H1 (cell line): ENCODE measurements around the gene NDUFA12. TPM values are rescaled to one million over a fixed set of nuclear protein-coding genes. Genes with fewer than 3 reads are reported as not detected.

Source experiments
- CTCF ChIA-PET: fragments of 300-600 bp; sonication (Branson Sonifier 250); formaldehyde crosslinking; loops from one replicate; lab custom pipeline; 2021; ENCODE audit not compliant: partially characterized antibody; lab: Charles Lee
- POLR2A ChIA-PET: fragments of 300-600 bp; sonication (Branson Sonifier 250); formaldehyde crosslinking; loops from one replicate; lab custom pipeline; 2021; ENCODE audit warnings: inconsistent platforms; ENCODE audit not compliant: partially characterized antibody; lab: Charles Lee
- DNase-seq, 2 experiments: peaks; one replicate each; pipeline versions ENCODE4 v3.0.0 to v3.0.0-alpha.2; 2010 to 2022; ENCODE audit warnings: low spot score in 2 of 2, low read depth in 1 of 2, mixed read lengths in 1 of 2
- FAIRE-seq: peaks from 2 replicates; lab custom pipeline; 2011; peaks lifted over from hg19 to GRCh38; lab: Jason Lieb, UNC
- H2AFZ ChIP-seq: 2 replicates; pipeline ENCODE4 v1.8.1; 2012; ENCODE audit warnings: low read length, inconsistent platforms
- H2AK5ac ChIP-seq: 2 replicates; pipeline ENCODE4 v1.6.1; 2013; ENCODE audit warnings: low read depth, low read length
- H2BK120ac ChIP-seq: replicated peaks from 2 replicates; pipeline ENCODE3; 2013; ENCODE audit warnings: low read depth, low read length, inconsistent platforms
- H2BK12ac ChIP-seq: 2 replicates; pipeline ENCODE4 v1.6.1; 2013; ENCODE audit warnings: low read depth, low read length
- H2BK15ac ChIP-seq: 2 replicates; pipeline ENCODE4 v1.6.1; 2013; ENCODE audit warnings: low read length
- H2BK20ac ChIP-seq: 2 replicates; pipeline ENCODE4 v1.6.1; 2013; ENCODE audit warnings: low read length
- H2BK5ac ChIP-seq: 2 replicates; pipeline ENCODE4 v1.6.1; 2013; ENCODE audit warnings: low read depth, low read length
- H3K14ac ChIP-seq: 2 replicates; pipeline ENCODE4 v1.6.1; 2013; ENCODE audit warnings: inconsistent platforms; ENCODE audit not compliant: insufficient read length
- H3K18ac ChIP-seq: 2 replicates; pipeline ENCODE4 v1.6.1; 2013; ENCODE audit warnings: low read length; ENCODE audit errors: extremely low read depth
- H3K23ac ChIP-seq: 2 replicates; pipeline ENCODE4 v1.6.1; 2013; ENCODE audit warnings: inconsistent platforms; ENCODE audit not compliant: insufficient read length
- H3K23me2 ChIP-seq: 2 replicates; pipeline ENCODE4 v1.6.1; 2013; ENCODE audit warnings: low read depth, low read length
- H3K27ac ChIP-seq: 2 replicates; pipeline ENCODE4 v1.6.1; 2011; ENCODE audit warnings: low read depth, low read length, inconsistent platforms
- H3K27me3 ChIP-seq, 4 experiments: replicated peaks in 1 of 4; 1 replicate in 1 of 4; 2 replicates in 3 of 4; pipeline versions ENCODE4 v1.6.1 to v1.8.1; 2011 to 2013; ENCODE audit warnings: low read length in 3 of 4, mild to moderate bottlenecking in 3 of 4, inconsistent platforms in 2 of 4, mixed read lengths in 2 of 4, moderate library complexity in 1 of 4; ENCODE audit not compliant: control insufficient read depth in 3 of 4, insufficient read depth in 3 of 4; ENCODE audit errors: extremely low read depth in 1 of 4
- H3K36me3 ChIP-seq, 4 experiments: 2 replicates each; pipeline versions ENCODE4 v1.6.1 to v1.8.1; 2011 to 2013; ENCODE audit warnings: mild to moderate bottlenecking in 4 of 4, low read length in 3 of 4, moderate library complexity in 2 of 4, control low read depth in 1 of 4, inconsistent platforms in 1 of 4; ENCODE audit not compliant: insufficient read depth in 4 of 4, control insufficient read depth in 2 of 4
- H3K4ac ChIP-seq: replicated peaks from 2 replicates; pipeline ENCODE3; 2013; ENCODE audit warnings: low read length, low read depth, mixed read lengths, inconsistent platforms; ENCODE audit not compliant: insufficient read length
- H3K4me1 ChIP-seq, 4 experiments: replicated peaks in 1 of 4; 1 replicate in 1 of 4; 2 replicates in 3 of 4; pipeline versions ENCODE4 v1.6.1 to v1.8.1; 2011 to 2013; ENCODE audit warnings: low read length in 3 of 4, inconsistent platforms in 2 of 4, mixed read lengths in 1 of 4; ENCODE audit not compliant: insufficient read depth in 4 of 4, control insufficient read depth in 3 of 4
- H3K4me2 ChIP-seq, 2 experiments: 2 replicates each; pipeline versions ENCODE4 v1.6.1 to v1.8.1; 2011 to 2013; ENCODE audit warnings: low read depth in 2 of 2, low read length in 2 of 2, control low read depth in 1 of 2, inconsistent platforms in 1 of 2, mild to moderate bottlenecking in 1 of 2; ENCODE audit not compliant: insufficient read depth in 1 of 2
- H3K4me3 ChIP-seq, 4 experiments: fragments of 200-600, 300-600 bp in 1 of 4; sonication (generic), shearing (Covaris generic), sonication (Bioruptor Twin) in 1 of 4; 2 replicates each; pipeline versions ENCODE4 v1.5.1 to v1.8.1; 2011 to 2016; ENCODE audit warnings: low read length in 4 of 4, low read depth in 3 of 4, control low read depth in 2 of 4, inconsistent platforms in 2 of 4, mild to moderate bottlenecking in 2 of 4, mixed read lengths in 1 of 4, moderate library complexity in 1 of 4; ENCODE audit not compliant: insufficient read depth in 2 of 4; ENCODE audit errors: extremely low read depth in 1 of 4
- H3K56ac ChIP-seq: replicated peaks from 2 replicates; pipeline ENCODE3; 2013; ENCODE audit warnings: low read depth, mild to moderate bottlenecking, mixed read lengths, low read length, inconsistent platforms; ENCODE audit not compliant: insufficient read length
- H3K79me1 ChIP-seq: 2 replicates; pipeline ENCODE4 v1.6.1; 2013; ENCODE audit warnings: low read depth, low read length, control low read depth
- H3K79me2 ChIP-seq, 2 experiments: 2 replicates each; pipeline versions ENCODE4 v1.6.1 to v1.8.1; 2012 to 2013; ENCODE audit warnings: low read length in 2 of 2, mild to moderate bottlenecking in 2 of 2, inconsistent platforms in 1 of 2; ENCODE audit not compliant: insufficient read depth in 2 of 2, control insufficient read depth in 1 of 2
- H3K9ac ChIP-seq, 4 experiments: replicated peaks in 1 of 4; 1 replicate in 1 of 4; 2 replicates in 3 of 4; pipeline versions ENCODE4 v1.6.1 to v1.8.1; 2011 to 2013; ENCODE audit warnings: low read depth in 3 of 4, low read length in 3 of 4, control low read depth in 2 of 4, mild to moderate bottlenecking in 2 of 4, moderate library complexity in 2 of 4, inconsistent platforms in 1 of 4; ENCODE audit errors: extremely low read depth in 1 of 4
- H3K9me3 ChIP-seq, 2 experiments: 2 replicates each; pipeline versions ENCODE4 v1.6.1 to v1.8.1; 2012 to 2013; ENCODE audit warnings: mild to moderate bottlenecking in 2 of 2, moderate library complexity in 2 of 2, control low read depth in 1 of 2, inconsistent platforms in 1 of 2, low read depth in 1 of 2, low read length in 1 of 2, mixed read lengths in 1 of 2; ENCODE audit not compliant: insufficient read depth in 2 of 2
- H4K20me1 ChIP-seq, 2 experiments: replicated peaks in 1 of 2; 2 replicates each; pipeline versions ENCODE3 to v1.8.1; 2011 to 2013; ENCODE audit warnings: inconsistent platforms in 2 of 2, low read length in 2 of 2, mild to moderate bottlenecking in 1 of 2; ENCODE audit not compliant: insufficient read depth in 2 of 2, control insufficient read depth in 1 of 2
- H4K5ac ChIP-seq: 2 replicates; pipeline ENCODE4 v1.6.1; 2013; ENCODE audit warnings: low read length, low read depth, mixed read lengths, inconsistent platforms; ENCODE audit not compliant: insufficient read length
- H4K8ac ChIP-seq: 2 replicates; pipeline ENCODE4 v1.8.0; 2013; ENCODE audit warnings: mild to moderate bottlenecking, moderate library complexity, low read length, inconsistent platforms; ENCODE audit not compliant: insufficient read depth; ENCODE audit errors: extremely low read depth
- H4K91ac ChIP-seq: replicated peaks from 2 replicates; pipeline ENCODE3; 2013; ENCODE audit warnings: low read length, mixed read lengths, inconsistent platforms; ENCODE audit not compliant: insufficient read length
- CBX8 ChIP-seq: fragments of 300-800, 300-1000 bp; sonication (generic); IDR thresholded peaks from 2 replicates; pipeline ENCODE4 v1.7.1; 2016; ENCODE audit warnings: low read depth, low read length, borderline replicate concordance
- CTCF ChIP-seq, 3 experiments: IDR thresholded peaks; 1 replicate in 2 of 3; 2 replicates in 1 of 3; pipeline versions ENCODE4 v1.5.1 to v1.6.1; 2011; ENCODE audit warnings: low read length in 3 of 3, mild to moderate bottlenecking in 3 of 3, inconsistent platforms in 2 of 3, low read depth in 1 of 3, moderate library complexity in 1 of 3; ENCODE audit not compliant: insufficient read depth in 1 of 3; ENCODE audit errors: control extremely low read depth in 1 of 3
- GTF2F1 ChIP-seq: IDR thresholded peaks from 2 replicates; pipeline ENCODE4 v1.6.1; 2012; ENCODE audit warnings: low read depth, low read length, improper control_type of control experiment, borderline replicate concordance
- KDM5A ChIP-seq: fragments of 200-600 bp; IDR thresholded peaks from 2 replicates; pipeline ENCODE4 v1.7.1; 2012; ENCODE audit warnings: mild to moderate bottlenecking, low read length, inconsistent platforms, mixed read lengths
- NANOG ChIP-seq: IDR thresholded peaks from 2 replicates; pipeline ENCODE4 v1.6.1; 2011; ENCODE audit warnings: low read length, low read depth, mild to moderate bottlenecking, inconsistent platforms; ENCODE audit not compliant: insufficient read depth, poor library complexity, severe bottlenecking
- POLR2A ChIP-seq, 2 experiments: IDR thresholded peaks; 1 replicate in 1 of 2; 2 replicates in 1 of 2; pipeline ENCODE4 v1.6.1; 2011; ENCODE audit warnings: low read depth in 2 of 2, low read length in 2 of 2, mild to moderate bottlenecking in 2 of 2; ENCODE audit errors: control extremely low read depth in 1 of 2
- RBBP5 ChIP-seq: IDR thresholded peaks from 2 replicates; pipeline ENCODE4 v1.7.1; 2012; ENCODE audit warnings: low read depth, mild to moderate bottlenecking, inconsistent platforms, low read length, moderate library complexity, borderline replicate concordance
- RNF2 ChIP-seq: fragments of 200-900, 300-1000 bp; sonication (generic); IDR thresholded peaks from 2 replicates; pipeline ENCODE4 v1.7.1; 2016; ENCODE audit warnings: borderline replicate concordance, low read depth, mild to moderate bottlenecking, antibody characterized with exemption, low read length; ENCODE audit not compliant: poor library complexity, severe bottlenecking; ENCODE audit errors: missing control alignments
- SAP30 ChIP-seq: fragments of 300-600 bp; sonication (generic); IDR thresholded peaks from 2 replicates; pipeline ENCODE4 v1.7.1; 2012; ENCODE audit warnings: low read length, moderate library complexity, mild to moderate bottlenecking, inconsistent platforms; ENCODE audit not compliant: insufficient read depth, insufficient replicate concordance
- polyA plus RNA-seq, 7 experiments: library from polyadenylated mRNA; depleted of rRNA in 3 of 7; stranded (reverse) in 5 of 7; unstranded in 2 of 7; fragments of >200 nt in 5 of 7; fragments of 200-250 nt in 2 of 7; gene quantifications; 1 replicate in 5 of 7; 2 replicates in 1 of 7; 4 replicates in 1 of 7; pipeline versions ENCODE4 v1.2.1 to v1.2.3, GENCODE V29; 2011 to 2013; ENCODE audit warnings: missing spikeins in 2 of 7, mixed read lengths in 2 of 7
- total RNA-seq: library from RNA; stranded (reverse); fragmentation: NEBNext Ultra II Directional; extraction: Animal tissue kit (Norgen Biotek cat#: 25700); gene quantifications from 2 replicates; pipeline ENCODE4 v1.2.1, GENCODE V29; 2021

The NDUFA12 gene
- total and polyA plus RNA-seq, 2 of the 8 experiments (the other 6 are each of a cell fraction or from before 2014, with no cell fraction given): 98.1 to 157 TPM

DNA sequence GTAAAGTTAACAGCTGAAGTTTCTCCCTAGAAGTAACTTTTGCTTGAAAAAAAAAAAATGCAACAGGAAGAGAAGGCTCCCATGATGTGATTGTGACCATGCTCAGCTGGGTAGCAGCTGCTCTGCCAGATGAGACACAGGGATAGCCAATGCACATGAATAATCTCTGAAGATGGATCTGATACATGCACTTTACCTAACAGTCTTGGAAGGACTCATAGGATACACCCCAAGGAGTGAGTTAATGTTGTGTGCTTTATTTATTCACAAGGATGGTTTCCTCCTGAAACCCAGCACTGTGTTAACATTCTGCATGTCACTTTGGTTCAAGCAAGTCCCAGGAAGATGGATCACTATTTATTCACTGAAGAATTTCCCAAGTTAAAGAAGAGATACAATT, 46.5 kb downstream of the NDUFA12 start:
- H2BK12ac ChIP-seq: no peak overlapping the region
- TF ChIP-seq GTF2F1: no peak
- TF ChIP-seq RBBP5: no peak
- no peak for TF ChIP-seq NANOG
- no peak for TF ChIP-seq RNF2
- TF ChIP-seq KDM5A: no peak
- no peak for TF ChIP-seq POLR2A (IDR thresholded peaks at IDR 0.05; ENCODE audit: control extremely low read depth in 1 of 2, low read depth in 2 of 2, low read length in 2 of 2)
- no peak for TF ChIP-seq SAP30
- no peak for TF ChIP-seq CTCF (IDR thresholded peaks at IDR 0.05; ENCODE audit: control extremely low read depth in 1 of 3, insufficient read depth in 1 of 3, low read depth in 1 of 3, low read length in 3 of 3)
- TF ChIP-seq CBX8: no peak

More for the DNA sequence above, 46.5 kb downstream of the NDUFA12 start:
- DNase-seq: no peak
- no peaks in the 10 kb centered on the region for H3K27me3 ChIP-seq
- H3K4me3 ChIP-seq: no peak overlapping the region
- H3K9ac ChIP-seq: no peak overlapping the region
- no peak overlapping the region for H3K27ac ChIP-seq
- no peak overlapping the region for H3K18ac ChIP-seq
- H4K5ac ChIP-seq: no peak overlapping the region
- CTCF ChIA-PET: interaction anchor here (1.2 to 2.0 kb wide), 2 partner anchors 14 to 18 kb away, joined by 4 to 5 read pairs; no protein-coding TSS in a partner anchor
- no peak overlapping the region for H3K56ac ChIP-seq
- no peaks in the 10 kb centered on the region for H3K79me1 ChIP-seq
- H2BK15ac ChIP-seq: no peak overlapping the region
- no peaks in the 10 kb centered on the region for H4K20me1 ChIP-seq
- H4K8ac ChIP-seq: no peak overlapping the region
- no peak overlapping the region for H2BK5ac ChIP-seq
- no peak overlapping the region for H4K91ac ChIP-seq
- H2BK20ac ChIP-seq: no peak overlapping the region
- H3K4me2 ChIP-seq: no peak overlapping the region
- H3K36me3 ChIP-seq: no peaks in the 10 kb centered on the region
- H3K4ac ChIP-seq: no peak overlapping the region
- no peaks in the 10 kb centered on the region for H3K4me1 ChIP-seq
- no peaks in the 10 kb centered on the region for H3K23me2 ChIP-seq
- H2AK5ac ChIP-seq: no peak overlapping the region
- no peak overlapping the region for H3K23ac ChIP-seq
- POLR2A ChIA-PET: interaction anchor here (0.6 kb wide), 1 partner anchor 408 kb away, joined by 3 read pairs; no protein-coding TSS in a partner anchor
- no peak overlapping the region for H3K14ac ChIP-seq
- H3K79me2 ChIP-seq: no peaks in the 10 kb centered on the region
- FAIRE-seq: no peak
- H3K9me3 ChIP-seq: no peaks in the 10 kb centered on the region
- H2AFZ ChIP-seq: no peak overlapping the region
- H2BK120ac ChIP-seq: no peak overlapping the region
